Measurements from ENCODE around the gene GCK.

GCK gene

DNA sequence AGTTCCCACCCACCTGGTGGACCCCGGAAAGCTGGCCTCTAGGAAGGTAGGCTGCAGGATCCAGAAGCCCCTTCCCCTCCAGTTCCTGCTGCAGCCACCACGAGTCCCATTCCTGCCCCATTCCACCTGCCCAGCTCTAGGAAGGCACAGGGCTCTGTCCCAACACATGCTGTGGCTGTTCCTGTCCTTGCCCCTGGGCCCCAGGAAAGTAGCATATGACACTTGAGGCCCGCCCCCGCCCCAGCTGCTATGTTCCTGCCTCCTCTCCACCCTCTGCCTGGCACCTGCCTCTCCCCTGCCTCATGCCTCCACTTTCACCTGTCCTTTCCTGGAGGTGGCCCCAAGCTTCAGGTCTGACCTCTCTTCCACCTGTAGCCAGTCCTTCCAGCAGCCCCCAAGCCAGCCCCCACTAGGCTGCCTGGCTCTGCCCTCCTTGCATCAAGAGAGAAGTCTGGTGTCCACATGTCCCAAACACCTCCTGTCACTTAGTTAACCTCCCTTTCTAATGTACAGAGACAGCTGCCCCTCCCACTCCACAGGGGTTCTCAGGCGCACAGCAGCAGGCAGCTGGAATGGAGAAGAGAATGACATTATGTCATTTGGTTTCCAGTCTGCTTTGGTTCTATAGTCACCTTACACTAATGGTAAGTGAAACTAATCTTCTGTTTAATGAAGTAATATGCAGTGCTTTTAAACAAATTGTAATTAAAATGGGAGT lies 34.3 kb upstream of the GCK start:
- TF ChIP-seq, protein P1, sequence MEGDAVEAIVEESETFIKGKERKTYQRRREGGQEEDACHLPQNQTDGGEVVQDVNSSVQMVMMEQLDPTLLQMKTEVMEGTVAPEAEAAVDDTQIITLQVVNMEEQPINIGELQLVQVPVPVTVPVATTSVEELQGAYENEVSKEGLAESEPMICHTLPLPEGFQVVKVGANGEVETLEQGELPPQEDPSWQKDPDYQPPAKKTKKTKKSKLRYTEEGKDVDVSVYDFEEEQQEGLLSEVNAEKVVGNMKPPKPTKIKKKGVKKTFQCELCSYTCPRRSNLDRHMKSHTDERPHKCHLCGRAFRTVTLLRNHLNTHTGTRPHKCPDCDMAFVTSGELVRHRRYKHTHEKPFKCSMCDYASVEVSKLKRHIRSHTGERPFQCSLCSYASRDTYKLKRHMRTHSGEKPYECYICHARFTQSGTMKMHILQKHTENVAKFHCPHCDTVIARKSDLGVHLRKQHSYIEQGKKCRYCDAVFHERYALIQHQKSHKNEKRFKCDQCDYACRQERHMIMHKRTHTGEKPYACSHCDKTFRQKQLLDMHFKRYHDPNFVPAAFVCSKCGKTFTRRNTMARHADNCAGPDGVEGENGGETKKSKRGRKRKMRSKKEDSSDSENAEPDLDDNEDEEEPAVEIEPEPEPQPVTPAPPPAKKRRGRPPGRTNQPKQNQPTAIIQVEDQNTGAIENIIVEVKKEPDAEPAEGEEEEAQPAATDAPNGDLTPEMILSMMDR (IDR thresholded peaks at IDR 0.05; ENCODE audit: low read depth, low read length, missing control alignments), result no peak
- no peak overlapping the region for H3K4me3 ChIP-seq (ENCODE audit: low read depth, low read length)
- in situ Hi-C loops (cut with HindIII; ENCODE audit: low sequenced_read_pairs), result no loop called here
- DNase-seq (ENCODE audit: low read depth), result no peak

DNA sequence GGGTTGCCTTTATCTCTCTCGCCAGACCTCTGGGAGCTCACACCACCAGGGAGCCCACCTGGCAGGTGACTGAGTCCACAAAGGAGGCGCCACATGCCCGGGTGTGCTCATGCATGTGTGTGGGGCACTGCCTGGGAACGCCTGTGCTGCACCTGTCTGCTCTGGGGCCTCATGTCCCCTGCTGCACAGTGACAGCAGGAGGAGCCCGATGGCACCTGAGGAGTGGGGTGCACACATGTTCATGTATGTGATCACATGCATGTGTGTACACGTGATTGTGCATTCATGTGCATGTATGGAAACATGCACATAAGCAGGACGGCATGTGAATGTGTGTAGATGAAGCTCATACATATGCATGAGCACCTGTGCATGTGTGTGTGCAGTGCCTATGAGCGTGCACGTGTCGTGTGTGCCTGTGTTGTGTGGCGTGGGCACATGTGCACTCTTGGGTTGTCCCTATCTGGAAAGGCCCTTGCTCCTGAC lies 33.6 kb upstream of the GCK start:
- in situ Hi-C loops (cut with HindIII; ENCODE audit: low sequenced_read_pairs), result no loop called here
- no peak for DNase-seq (ENCODE audit: low read depth)
- no peak overlapping the region for H3K4me3 ChIP-seq (ENCODE audit: low read depth, low read length)
- TF ChIP-seq, protein P1 (IDR thresholded peaks at IDR 0.05; ENCODE audit: low read depth, low read length, missing control alignments), result no peak

DNA sequence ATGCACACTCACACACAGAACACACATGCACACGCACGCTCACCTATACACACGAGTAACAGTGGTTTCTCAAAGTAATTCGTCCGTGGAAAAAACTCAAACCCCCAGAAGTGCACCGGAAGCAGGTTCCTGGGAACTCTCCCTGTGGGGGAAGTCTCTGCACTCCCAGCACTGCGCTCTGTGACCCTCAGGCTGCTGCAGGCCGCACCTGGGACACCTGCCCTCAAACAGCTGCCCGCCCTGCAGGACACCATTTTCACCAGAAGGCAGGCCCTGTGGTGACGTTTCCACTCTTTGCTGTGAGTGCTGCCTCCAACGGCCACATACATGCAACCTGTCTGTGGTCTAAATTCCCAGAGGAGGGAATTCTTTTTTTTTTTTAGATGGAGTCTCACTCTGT lies 32.8 kb upstream of the GCK start:
- no peak overlapping the region for H3K4me3 ChIP-seq (ENCODE audit: low read depth, low read length)
- TF ChIP-seq, protein P1 (IDR thresholded peaks at IDR 0.05; ENCODE audit: low read depth, low read length, missing control alignments), result no peak
- no peak for DNase-seq (ENCODE audit: low read depth)
- in situ Hi-C loops (cut with HindIII; ENCODE audit: low sequenced_read_pairs), result no loop called here

- in situ Hi-C loops (cut with HindIII; ENCODE audit: low sequenced_read_pairs), result no loop called here
- no peak overlapping the region for H3K4me3 ChIP-seq (ENCODE audit: low read depth, low read length)
- TF ChIP-seq, protein P1 (IDR thresholded peaks at IDR 0.05; ENCODE audit: low read depth, low read length, missing control alignments), result no peak
- no peak for DNase-seq (ENCODE audit: low read depth)
Observed at GRCh38 chr7:44221231-44221791, 32.1 kb upstream of the GCK start.

GRCh38 chr7:44220358-44221112 lies 31.3 kb upstream of the GCK start:
- in situ Hi-C loops (cut with HindIII; ENCODE audit: low sequenced_read_pairs), result no loop called here
- no peak for DNase-seq (ENCODE audit: low read depth)
- H3K4me3 ChIP-seq (ENCODE audit: low read depth, low read length), result no peak overlapping the region
- TF ChIP-seq, protein P1 (IDR thresholded peaks at IDR 0.05; ENCODE audit: low read depth, low read length, missing control alignments), result no peak

GRCh38 chr7:44220046-44220357 lies 30.8 kb upstream of the GCK start:
- in situ Hi-C loops (cut with HindIII; ENCODE audit: low sequenced_read_pairs), result no loop called here
- TF ChIP-seq, protein P1 (IDR thresholded peaks at IDR 0.05; ENCODE audit: low read depth, low read length, missing control alignments), result no peak
- no peak overlapping the region for H3K4me3 ChIP-seq (ENCODE audit: low read depth, low read length)

More at GRCh38 chr7:44220046-44220357, 30.8 kb upstream of the GCK start:
- DNase-seq (ENCODE audit: low read depth), result no peak

All from astrocyte of the cerebellum (primary cell).